ENCODE measurements around the gene SERTAD3. TPM values are rescaled to one million over a fixed set of nuclear protein-coding genes. Genes with fewer than 3 reads are reported as not detected.

The SERTAD3 gene
- total and polyA plus RNA-seq, 2 of the 8 experiments (the other 6 are each of a cell fraction or from before 2014, with no cell fraction given) = 15.1 to 32.1 TPM

DNA sequence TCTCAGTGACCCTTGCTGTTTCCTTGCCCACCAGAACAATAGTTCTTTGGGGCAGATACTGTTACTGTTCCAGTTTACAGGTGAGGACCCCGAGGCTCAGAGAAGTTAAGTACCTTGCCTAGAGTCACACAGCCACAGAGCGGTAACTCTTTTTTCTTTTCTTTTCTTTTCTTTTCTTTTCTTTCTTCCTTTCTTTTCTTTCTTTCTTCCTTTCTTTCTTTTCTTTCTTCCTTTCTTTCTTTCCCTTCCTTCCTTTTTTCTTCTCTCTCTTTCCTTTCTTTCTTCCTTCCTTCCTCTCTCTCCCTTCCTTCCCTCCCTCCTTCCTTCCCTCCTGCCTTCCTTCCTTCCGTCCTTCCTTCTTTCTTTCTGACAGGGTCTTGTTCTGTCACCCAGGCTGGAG, 26.1 kb downstream of the SERTAD3 start:
- H3K27me3 ChIP-seq (replicated peaks in 1 of 4; ENCODE audit: control insufficient read depth in 3 of 4, extremely low read depth in 1 of 4, insufficient read depth in 3 of 4, low read length in 3 of 4) = no peaks in the 10 kb centered on the region; a peak in 1 of 7 replicates
- H3K18ac ChIP-seq (ENCODE audit: extremely low read depth, low read length) = no peak overlapping the region
- no peak overlapping the region for H3K4me2 ChIP-seq (ENCODE audit: insufficient read depth in 1 of 2, low read depth in 2 of 2, low read length in 2 of 2)
- H3K9ac ChIP-seq (replicated peaks in 1 of 4; ENCODE audit: extremely low read depth in 1 of 4, low read depth in 3 of 4, low read length in 3 of 4) = no peak overlapping the region
- H2AK5ac ChIP-seq (ENCODE audit: low read depth, low read length) = no peak overlapping the region
- no peaks in the 10 kb centered on the region for H3K79me1 ChIP-seq (ENCODE audit: low read depth, low read length)
- WGBS, 2 experiments (ENCODE audit: extremely low coverage in 1 of 2, insufficient coverage in 1 of 2, insufficient read length in 1 of 2, insufficient replicate concordance in 2 of 2, low coverage in 1 of 2, low lambda C conversion rate in 2 of 2, missing lambda C conversion rate in 1 of 2) = 90% methylated on average over 3 of the region's 3 CpGs; no CpG with 5 or more reads in 1 of the 2 experiments
- H2BK5ac ChIP-seq (ENCODE audit: low read depth, low read length) = no peak overlapping the region
- DNase-seq (ENCODE audit: low read depth in 1 of 2, low spot score in 2 of 2) (no peak), FAIRE-seq (no peak)
- H3K4ac ChIP-seq (replicated peaks; ENCODE audit: insufficient read length, low read depth, low read length) = no peak overlapping the region
- H2AFZ ChIP-seq (ENCODE audit: low read length) = no peak overlapping the region
- H4K20me1 ChIP-seq (replicated peaks in 1 of 2; ENCODE audit: control insufficient read depth in 1 of 2, insufficient read depth in 2 of 2, low read length in 2 of 2) = no peaks in the 10 kb centered on the region
- no peak overlapping the region for H4K5ac ChIP-seq (ENCODE audit: insufficient read length, low read depth, low read length)
- H4K91ac ChIP-seq (replicated peaks; ENCODE audit: insufficient read length, low read length) = no peak overlapping the region
- peaks cover 3% of the 10 kb centered on the region; the same call in 1 of the 2 replicates for H3K23me2 ChIP-seq (ENCODE audit: low read depth, low read length)
- H2BK15ac ChIP-seq (ENCODE audit: low read length) = no peak overlapping the region
- no peak overlapping the region for H2BK120ac ChIP-seq (replicated peaks; ENCODE audit: low read depth, low read length)
- H2BK12ac ChIP-seq (ENCODE audit: low read depth, low read length) = no peak overlapping the region
- H3K36me3 ChIP-seq (ENCODE audit: control insufficient read depth in 2 of 4, insufficient read depth in 4 of 4, low read length in 3 of 4) = peaks cover 0 to 2% (median 0%) of the 10 kb centered on the region in 4 experiments; a peak in 2 of 8 replicates
- H3K27ac ChIP-seq (ENCODE audit: low read depth, low read length) = no peak overlapping the region
- H4K8ac ChIP-seq (ENCODE audit: extremely low read depth, insufficient read depth, low read length) = no peak overlapping the region
- no peak overlapping the region for H3K23ac ChIP-seq (ENCODE audit: insufficient read length)
- H3K4me1 ChIP-seq (replicated peaks in 1 of 4; ENCODE audit: control insufficient read depth in 3 of 4, insufficient read depth in 4 of 4, low read length in 3 of 4) = peaks cover 4 to 18% (median 9%) of the 10 kb centered on the region in 4 experiments
- H3K79me2 ChIP-seq (ENCODE audit: control insufficient read depth in 1 of 2, insufficient read depth in 2 of 2, low read length in 2 of 2) = no peaks in the 10 kb centered on the region
- TF ChIP-seq YY1 (IDR thresholded peaks at IDR 0.05; ENCODE audit: low read depth, low read length) (no peak), KDM1A (IDR thresholded peaks at IDR 0.05; ENCODE audit: borderline replicate concordance, low read length) (0 out of 2 replicates have a peak, but pooled peaks have one; percentile 30)
- no peak overlapping the region for H3K56ac ChIP-seq (replicated peaks; ENCODE audit: insufficient read length, low read depth, low read length)
- no peak overlapping the region for H2BK20ac ChIP-seq (ENCODE audit: low read length)
- no peak overlapping the region for H3K4me3 ChIP-seq (ENCODE audit: extremely low read depth in 1 of 4, insufficient read depth in 2 of 4, low read depth in 3 of 4, low read length in 4 of 4)
- H3K14ac ChIP-seq (ENCODE audit: insufficient read length) = no peak overlapping the region
- CTCF ChIA-PET (ENCODE audit: partially characterized antibody) = interaction anchor here (1.4 to 4.4 kb wide), 5 partner anchors 9 to 113 kb away, joined by 3 to 41 read pairs (median 6); partner anchors contain the start of genes BLVRB and SPTBN4
- POLR2A ChIA-PET (ENCODE audit: partially characterized antibody) = interaction anchor here (0.9 to 3.1 kb wide), 5 partner anchors 10 to 29 kb away, joined by 3 to 14 read pairs (median 7); partner anchors contain the start of gene HIPK4
- no peaks in the 10 kb centered on the region for H3K9me3 ChIP-seq (ENCODE audit: insufficient read depth in 2 of 2, low read depth in 1 of 2, low read length in 1 of 2)
